Measurements from ENCODE around the gene ARHGAP1. TPM values are rescaled to one million over a fixed set of nuclear protein-coding genes. Genes with fewer than 3 reads are reported as not detected.

ARHGAP1 gene
- total RNA-seq, 3 donors from 2014 or later (not counting 1 experiment from before 2014, with no cell fraction given): 89.8 to 111 (median 102) TPM

DNA sequence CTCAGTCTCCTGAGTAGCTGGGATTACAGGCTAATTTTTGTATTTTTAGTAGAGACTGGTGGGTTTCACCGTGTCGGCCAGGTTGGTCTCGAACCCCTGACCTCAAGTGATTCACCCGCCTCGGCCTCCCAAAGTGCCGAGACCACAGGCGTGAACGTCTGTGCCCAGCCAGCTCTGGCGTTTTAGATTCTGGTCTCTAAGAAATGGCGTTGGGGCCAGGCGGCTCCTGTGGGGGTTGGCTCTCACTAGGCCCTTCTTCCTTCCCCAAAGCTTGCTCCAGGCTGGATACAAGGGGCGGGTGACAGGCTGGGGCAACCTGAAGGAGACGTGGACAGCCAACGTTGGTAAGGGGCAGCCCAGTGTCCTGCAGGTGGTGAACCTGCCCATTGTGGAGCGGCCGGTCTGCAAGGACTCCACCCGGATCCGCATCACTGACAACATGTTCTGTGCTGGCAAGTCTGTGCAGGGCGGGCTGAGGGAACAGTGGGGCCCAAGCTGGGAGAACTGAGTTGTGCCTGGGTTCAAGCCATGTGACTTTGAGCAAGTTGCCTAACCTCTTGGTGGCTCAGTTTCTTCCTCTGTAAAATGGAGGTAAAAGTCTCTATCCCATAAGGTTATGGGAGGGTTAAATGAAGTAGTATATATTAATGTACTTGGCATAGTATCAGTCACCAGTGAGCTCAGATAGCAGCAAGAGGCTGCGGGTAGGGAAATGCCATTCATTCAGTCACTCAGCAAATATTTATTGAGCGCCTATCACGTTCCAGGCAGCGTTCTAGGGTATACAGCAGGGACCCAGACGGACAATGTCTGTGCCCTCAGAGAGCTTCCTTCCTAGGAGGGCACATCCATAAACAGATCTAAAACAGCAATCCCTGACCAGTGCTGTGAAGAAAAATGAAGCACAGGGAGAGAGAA lies 28.9 kb upstream of the ARHGAP1 start:
- H3K36me3 Mint-ChIP-seq: no peaks in the 10 kb centered on the region
- no peaks in the 10 kb centered on the region for H3K27me3 ChIP-seq (ENCODE audit: control insufficient read depth, insufficient read depth, low read length)
- H3K4me3 Mint-ChIP-seq: no peak overlapping the region
- H3K36me3 ChIP-seq (ENCODE audit: control insufficient read depth, insufficient read depth, low read length): no peaks in the 10 kb centered on the region
- ATAC-seq: no peak
- no peak for DNase-seq
- H3K4me1 Mint-ChIP-seq: no peaks in the 10 kb centered on the region
- no peaks in the 10 kb centered on the region for H3K27me3 Mint-ChIP-seq (ENCODE audit: low read depth in 2 of 2)
- H3K4me3 ChIP-seq (ENCODE audit: low read length): no peak overlapping the region
- H3K9me3 ChIP-seq (ENCODE audit: control insufficient read depth, insufficient read depth, low read length): no peaks in the 10 kb centered on the region
- H3K9me3 Mint-ChIP-seq: no peaks in the 10 kb centered on the region
- TF ChIP-seq, protein P1, sequence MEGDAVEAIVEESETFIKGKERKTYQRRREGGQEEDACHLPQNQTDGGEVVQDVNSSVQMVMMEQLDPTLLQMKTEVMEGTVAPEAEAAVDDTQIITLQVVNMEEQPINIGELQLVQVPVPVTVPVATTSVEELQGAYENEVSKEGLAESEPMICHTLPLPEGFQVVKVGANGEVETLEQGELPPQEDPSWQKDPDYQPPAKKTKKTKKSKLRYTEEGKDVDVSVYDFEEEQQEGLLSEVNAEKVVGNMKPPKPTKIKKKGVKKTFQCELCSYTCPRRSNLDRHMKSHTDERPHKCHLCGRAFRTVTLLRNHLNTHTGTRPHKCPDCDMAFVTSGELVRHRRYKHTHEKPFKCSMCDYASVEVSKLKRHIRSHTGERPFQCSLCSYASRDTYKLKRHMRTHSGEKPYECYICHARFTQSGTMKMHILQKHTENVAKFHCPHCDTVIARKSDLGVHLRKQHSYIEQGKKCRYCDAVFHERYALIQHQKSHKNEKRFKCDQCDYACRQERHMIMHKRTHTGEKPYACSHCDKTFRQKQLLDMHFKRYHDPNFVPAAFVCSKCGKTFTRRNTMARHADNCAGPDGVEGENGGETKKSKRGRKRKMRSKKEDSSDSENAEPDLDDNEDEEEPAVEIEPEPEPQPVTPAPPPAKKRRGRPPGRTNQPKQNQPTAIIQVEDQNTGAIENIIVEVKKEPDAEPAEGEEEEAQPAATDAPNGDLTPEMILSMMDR (IDR thresholded peaks at IDR 0.05): no peak
- intact Hi-C loops (cut with micrococcal nuclease): no loop called here
- 93% methylated on average over 24 of the region's 24 CpGs for WGBS (ENCODE audit: insufficient coverage)
- no peaks in the 10 kb centered on the region for H3K4me1 ChIP-seq (ENCODE audit: control insufficient read depth, insufficient read depth, low read length)
- H3K27ac Mint-ChIP-seq: no peak overlapping the region
- no peak overlapping the region for H3K27ac ChIP-seq (ENCODE audit: low read length)

DNA sequence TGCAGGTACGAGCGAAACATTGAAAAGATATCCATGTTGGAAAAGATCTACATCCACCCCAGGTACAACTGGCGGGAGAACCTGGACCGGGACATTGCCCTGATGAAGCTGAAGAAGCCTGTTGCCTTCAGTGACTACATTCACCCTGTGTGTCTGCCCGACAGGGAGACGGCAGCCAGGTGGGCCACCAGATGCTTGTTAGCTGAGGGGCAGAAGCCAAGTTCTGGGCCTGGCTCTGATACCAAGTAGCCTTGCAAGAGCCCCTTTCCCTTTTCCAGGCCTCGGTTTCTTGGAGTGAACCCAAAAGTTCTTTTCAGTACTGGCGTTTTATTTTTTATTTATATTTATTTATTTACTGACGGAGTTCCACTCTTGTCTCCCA lies 28.2 kb upstream of the ARHGAP1 start:
- Mint-ChIP-seq H3K9me3 (no peaks in the 10 kb centered on the region), H3K27ac (no peak overlapping the region), H3K4me3 (no peak overlapping the region), H3K36me3 (no peaks in the 10 kb centered on the region), H3K27me3 (ENCODE audit: low read depth in 2 of 2) (no peaks in the 10 kb centered on the region), H3K4me1 (no peaks in the 10 kb centered on the region)
- TF ChIP-seq, protein P1 (IDR thresholded peaks at IDR 0.05): no peak
- Histone ChIP-seq H3K27ac (ENCODE audit: low read length) (no peak overlapping the region), H3K9me3 (ENCODE audit: control insufficient read depth, insufficient read depth, low read length) (no peaks in the 10 kb centered on the region), H3K4me3 (ENCODE audit: low read length) (no peak overlapping the region), H3K4me1 (ENCODE audit: control insufficient read depth, insufficient read depth, low read length) (no peaks in the 10 kb centered on the region), H3K36me3 (ENCODE audit: control insufficient read depth, insufficient read depth, low read length) (no peaks in the 10 kb centered on the region), H3K27me3 (ENCODE audit: control insufficient read depth, insufficient read depth, low read length) (no peaks in the 10 kb centered on the region)
- ATAC-seq (no peak), DNase-seq (no peak)
- WGBS (ENCODE audit: insufficient coverage): 95% methylated on average over 7 of the region's 9 CpGs
- intact Hi-C loops (cut with micrococcal nuclease): no loop called here

DNA sequence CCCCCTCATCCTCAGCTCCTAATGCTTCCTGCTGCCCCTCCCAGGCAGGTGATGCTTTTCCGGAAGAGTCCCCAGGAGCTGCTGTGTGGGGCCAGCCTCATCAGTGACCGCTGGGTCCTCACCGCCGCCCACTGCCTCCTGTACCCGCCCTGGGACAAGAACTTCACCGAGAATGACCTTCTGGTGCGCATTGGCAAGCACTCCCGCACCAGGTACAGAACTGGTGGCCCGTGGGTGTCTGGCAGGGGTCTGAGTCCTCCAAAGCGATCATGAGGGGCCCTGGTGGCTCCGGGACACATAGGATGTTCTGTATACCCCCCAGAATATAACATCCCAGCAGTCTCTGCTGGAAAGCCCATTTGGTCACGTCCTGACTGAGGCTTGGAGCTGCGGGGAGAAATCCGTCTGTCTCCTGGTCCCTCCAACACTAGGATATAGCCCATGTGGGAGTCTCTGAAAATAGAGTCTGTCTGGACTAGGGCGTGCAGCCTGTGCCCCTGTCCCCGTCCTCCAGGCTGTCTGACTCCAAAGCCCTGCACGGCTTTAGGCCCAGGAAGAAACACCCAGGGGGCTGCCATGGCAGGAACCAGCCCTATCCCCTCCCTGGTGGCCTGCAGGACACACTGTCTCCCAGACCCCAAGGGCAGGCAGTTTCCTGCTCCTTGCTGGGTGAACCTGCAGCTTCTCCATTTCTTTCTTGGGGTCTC lies 27.7 kb upstream of the ARHGAP1 start:
- H3K4me3 ChIP-seq (ENCODE audit: low read length): no peak overlapping the region
- intact Hi-C loops (cut with micrococcal nuclease): no loop called here
- Mint-ChIP-seq H3K4me3 (no peak overlapping the region), H3K4me1 (no peaks in the 10 kb centered on the region), H3K36me3 (no peaks in the 10 kb centered on the region), H3K27ac (no peak overlapping the region), H3K27me3 (ENCODE audit: low read depth in 2 of 2) (no peaks in the 10 kb centered on the region), H3K9me3 (no peaks in the 10 kb centered on the region)
- TF ChIP-seq, protein P1 (IDR thresholded peaks at IDR 0.05): no peak
- H3K27ac ChIP-seq (ENCODE audit: low read length): no peak overlapping the region
- no peaks in the 10 kb centered on the region for H3K9me3 ChIP-seq (ENCODE audit: control insufficient read depth, insufficient read depth, low read length)
- ATAC-seq (no peak), DNase-seq (no peak)
- no peaks in the 10 kb centered on the region for H3K36me3 ChIP-seq (ENCODE audit: control insufficient read depth, insufficient read depth, low read length)
- no peaks in the 10 kb centered on the region for H3K27me3 ChIP-seq (ENCODE audit: control insufficient read depth, insufficient read depth, low read length)
- no peaks in the 10 kb centered on the region for H3K4me1 ChIP-seq (ENCODE audit: control insufficient read depth, insufficient read depth, low read length)
- 88% methylated on average over 17 of the region's 17 CpGs for WGBS (ENCODE audit: insufficient coverage)

Data from natural killer cell (primary cell).